GM23338 (cell line): ENCODE results near the gene LRSAM1. TPM values are rescaled to one million over a fixed set of nuclear protein-coding genes. Genes with fewer than 3 reads are reported as not detected.

Experiments
- ATAC-seq: fragments of 200-7000 bp; cut with Tn5 transposase; 3 replicates; pipeline ENCODE4 v1.9.1; 2020
- DNase-seq: peaks from one replicate; pipeline ENCODE4 v3.0.0-alpha.2; 2015; ENCODE audit warnings: low spot score
- H2AFZ ChIP-seq: fragments of 200-600 bp; sonication (generic); 2 replicates; pipeline ENCODE4 v1.8.0; 2016; ENCODE audit warnings: antibody characterized with exemption, mild to moderate bottlenecking, moderate library complexity
- H3F3A ChIP-seq: fragments of 200-600 bp; sonication (generic); replicated peaks from 2 replicates; pipeline ENCODE4 v1.8.0; 2017; ENCODE audit warnings: antibody characterized with exemption, mixed run types, low read depth
- H3K27ac ChIP-seq: fragments of 200-600 bp; sonication (generic); 2 replicates; pipeline ENCODE4 v1.6.1; 2016; ENCODE audit warnings: low read depth
- H3K27me3 ChIP-seq: fragments of 200-600 bp; sonication (generic); 2 replicates; pipeline ENCODE4 v1.8.0; 2016; ENCODE audit warnings: mild to moderate bottlenecking, mixed run types, moderate library complexity; ENCODE audit not compliant: insufficient read depth
- H3K36me3 ChIP-seq: fragments of 200-600 bp; sonication (generic); 2 replicates; pipeline ENCODE4 v1.8.0; 2016; ENCODE audit warnings: mild to moderate bottlenecking; ENCODE audit not compliant: insufficient read depth
- H3K4me1 ChIP-seq: fragments of 200-600 bp; sonication (generic); 2 replicates; pipeline ENCODE4 v1.8.0; 2016; ENCODE audit warnings: mild to moderate bottlenecking, moderate library complexity; ENCODE audit not compliant: insufficient read depth
- H3K4me2 ChIP-seq: fragments of 200-600 bp; sonication (generic); 2 replicates; pipeline ENCODE4 v1.7.1; 2017; ENCODE audit warnings: mixed run types
- H3K4me3 ChIP-seq: fragments of 200-600 bp; sonication (generic); 2 replicates; pipeline ENCODE4 v1.6.1; 2016; ENCODE audit warnings: mixed run types
- H3K79me2 ChIP-seq: fragments of 200-600 bp; sonication (generic); replicated peaks from 2 replicates; pipeline ENCODE4 v1.8.0; 2017; ENCODE audit warnings: mild to moderate bottlenecking; ENCODE audit not compliant: insufficient read depth
- H3K9me2 ChIP-seq: fragments of 200-600 bp; sonication (generic); 2 replicates; pipeline ENCODE4 v1.8.0; 2017; ENCODE audit not compliant: insufficient read depth
- H4K20me1 ChIP-seq: fragments of 200-600 bp; sonication (generic); replicated peaks from 2 replicates; pipeline ENCODE4 v1.8.0; 2017; ENCODE audit warnings: mild to moderate bottlenecking; ENCODE audit not compliant: insufficient read depth
- H3K27ac Mint-ChIP-seq: 2 replicates; pipeline ENCODE4 v1.8.0; 2020; ENCODE audit warnings: inconsistent platforms, mild to moderate bottlenecking, moderate library complexity, mixed read lengths
- H3K27me3 Mint-ChIP-seq: 3 replicates; pipeline ENCODE4 v1.8.0; 2022; ENCODE audit warnings: low read depth, mild to moderate bottlenecking, moderate library complexity, mixed read lengths, inconsistent platforms; ENCODE audit not compliant: insufficient read depth, poor library complexity
- H3K36me3 Mint-ChIP-seq: 3 replicates; pipeline ENCODE4 v1.8.0; 2021; ENCODE audit warnings: low read depth, mild to moderate bottlenecking, inconsistent platforms, moderate library complexity, mixed read lengths
- H3K4me1 Mint-ChIP-seq: 3 replicates; pipeline ENCODE4 v1.8.0; 2020; ENCODE audit warnings: mild to moderate bottlenecking, inconsistent platforms, mixed read lengths
- H3K4me3 Mint-ChIP-seq: 3 replicates; pipeline ENCODE4 v1.8.0; 2021; ENCODE audit warnings: moderate library complexity, mild to moderate bottlenecking, inconsistent platforms, mixed read lengths
- H3K9me3 Mint-ChIP-seq: 3 replicates; pipeline ENCODE4 v1.8.0; 2020; ENCODE audit warnings: moderate library complexity, mild to moderate bottlenecking, inconsistent platforms, mixed read lengths
- CREB1 ChIP-seq: fragments of 250-450 bp; sonication (Bioruptor Pico); IDR thresholded peaks from 2 replicates; pipeline ENCODE4 v1.5.0; 2020; ENCODE audit warnings: low read depth, mild to moderate bottlenecking, moderate library complexity
- EZH2 ChIP-seq: fragments of 200-600 bp; sonication (generic); IDR thresholded peaks from one replicate; pipeline ENCODE4 v1.8.0; 2017; ENCODE audit warnings: antibody characterized with exemption, mild to moderate bottlenecking, low read depth; ENCODE audit not compliant: unreplicated experiment
- EZH2phosphoT487 ChIP-seq: fragments of 200-600 bp; sonication (generic); IDR thresholded peaks from one replicate; pipeline ENCODE4 v1.8.1; 2018; ENCODE audit warnings: antibody characterized with exemption; ENCODE audit not compliant: unreplicated experiment
- JUNB ChIP-seq: IDR thresholded peaks from one replicate; pipeline ENCODE4 v1.6.1; 2016; ENCODE audit warnings: antibody characterized with exemption; ENCODE audit not compliant: unreplicated experiment
- NANOG ChIP-seq: IDR thresholded peaks from 2 replicates; pipeline ENCODE4 v1.6.1; 2016; ENCODE audit warnings: antibody characterized with exemption, borderline replicate concordance
- POLR2AphosphoS5 ChIP-seq: IDR thresholded peaks from 2 replicates; pipeline ENCODE4 v1.6.1; 2016; ENCODE audit warnings: antibody characterized with exemption, low read depth
- STAT1 ChIP-seq: IDR thresholded peaks from one replicate; pipeline ENCODE4 v1.6.1; 2016; ENCODE audit warnings: antibody characterized with exemption; ENCODE audit not compliant: unreplicated experiment
- ZNF114 ChIP-seq: fragments of 250-450 bp; sonication (Bioruptor Pico); IDR thresholded peaks from 2 replicates; pipeline ENCODE4 v1.5.0; 2020; ENCODE audit warnings: mild to moderate bottlenecking, moderate library complexity
- ZNF331 ChIP-seq: fragments of 250-450 bp; sonication (Bioruptor Pico); IDR thresholded peaks from 2 replicates; pipeline ENCODE4 v1.5.0; 2020; ENCODE audit warnings: low read depth, mild to moderate bottlenecking, moderate library complexity
- polyA plus RNA-seq: library from polyadenylated mRNA; unstranded; fragments of >200 nt; fragmentation: Nextera tagmentation; extraction: Ambion mirVana; gene quantifications from 2 replicates; pipeline ENCODE4 v1.2.1, GENCODE V29; 2016
- total RNA-seq: library from RNA; depleted of rRNA; stranded (reverse); fragments of >200 nt; shearing (Covaris generic); gene quantifications from 2 replicates; pipeline ENCODE4 v1.2.3, GENCODE V29; 2014
- TF ChIP-seq, protein P1 (sequence below): IDR thresholded peaks from 2 replicates; pipeline ENCODE4 v1.6.1; 2016; ENCODE audit warnings: antibody characterized with exemption
- TF ChIP-seq, protein P2 (sequence below): fragments of 250-450 bp; sonication (Bioruptor Pico); IDR thresholded peaks from 2 replicates; pipeline ENCODE4 v1.5.0; 2020; ENCODE audit warnings: mild to moderate bottlenecking, moderate library complexity
- TF ChIP-seq, protein P3 (sequence below): IDR thresholded peaks from one replicate; pipeline ENCODE4 v1.6.1; 2018; ENCODE audit warnings: antibody characterized with exemption; ENCODE audit not compliant: unreplicated experiment
- TF ChIP-seq, protein P4 (sequence below), 2 experiments: fragments of 200-600 bp in 1 of 2; sonication (generic) in 1 of 2; conservative IDR thresholded peaks; 2 replicates each; pipeline versions ENCODE4 v1.5.1 to v1.6.1; 2016 to 2017; ENCODE audit warnings: antibody characterized with exemption in 2 of 2, low read depth in 2 of 2, mild to moderate bottlenecking in 2 of 2, moderate library complexity in 1 of 2

The LRSAM1 gene
- total and polyA plus RNA-seq, 2 experiments from 2014 or later, result 12.8 to 21.9 TPM

DNA sequence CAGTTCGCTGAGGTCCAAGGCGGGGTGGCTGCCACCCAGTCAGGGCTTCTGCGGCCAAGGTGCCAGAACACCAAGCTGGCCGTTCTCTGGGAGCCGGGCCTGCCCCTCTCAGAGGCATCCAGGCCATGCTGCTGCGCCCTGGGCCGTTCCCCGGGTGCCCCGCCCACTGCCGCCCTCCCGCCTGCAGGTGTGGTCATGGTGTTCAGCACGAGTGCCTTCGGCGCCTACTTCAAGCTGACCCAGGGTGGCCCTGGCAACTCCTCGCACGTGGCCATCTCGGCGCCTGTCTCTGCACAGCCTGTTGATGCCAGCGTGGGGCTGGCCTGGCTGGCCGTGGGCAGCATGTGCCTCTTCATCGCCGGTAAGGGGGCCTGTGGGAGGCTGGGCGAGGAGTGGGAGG is 46.7 kb upstream of the LRSAM1 start:
- Histone ChIP-seq H3K27ac (no peak overlapping the region), H3K9me2 (no peaks in the 10 kb centered on the region), H3K27me3 (no peaks in the 10 kb centered on the region), H3K4me3 (no peak overlapping the region), H3K4me1 (no peaks in the 10 kb centered on the region), H3K79me2 (peaks cover 2% of the 10 kb centered on the region; the same call in 1 of the 2 replicates), H4K20me1 (no peaks in the 10 kb centered on the region), H3K4me2 (no peak overlapping the region), H2AFZ (no peak overlapping the region), H3K36me3 (no peaks in the 10 kb centered on the region; the same call in 1 of the 2 replicates), H3F3A (no peaks in the 10 kb centered on the region)
- Mint-ChIP-seq H3K4me3 (no peak overlapping the region), H3K36me3 (peaks cover 8% of the 10 kb centered on the region), H3K27me3 (peaks cover 8% of the 10 kb centered on the region), H3K4me1 (peaks cover 3% of the 10 kb centered on the region; the same call in 2 of the 3 replicates), H3K9me3 (no peaks in the 10 kb centered on the region), H3K27ac (no peak overlapping the region)
- ATAC-seq, result no peak
- DNase-seq, result no peak
- TF ChIP-seq NANOG (no peak), ZNF114 (no peak), EZH2phosphoT487 (no peak), ZNF331 (CRISPR knock-in tag) (no peak), CREB1 (CRISPR knock-in tag) (no peak), JUNB (no peak), STAT1 (no peak), EZH2 (no peak), POLR2AphosphoS5 (no peak)
- TF ChIP-seq, protein P1, sequence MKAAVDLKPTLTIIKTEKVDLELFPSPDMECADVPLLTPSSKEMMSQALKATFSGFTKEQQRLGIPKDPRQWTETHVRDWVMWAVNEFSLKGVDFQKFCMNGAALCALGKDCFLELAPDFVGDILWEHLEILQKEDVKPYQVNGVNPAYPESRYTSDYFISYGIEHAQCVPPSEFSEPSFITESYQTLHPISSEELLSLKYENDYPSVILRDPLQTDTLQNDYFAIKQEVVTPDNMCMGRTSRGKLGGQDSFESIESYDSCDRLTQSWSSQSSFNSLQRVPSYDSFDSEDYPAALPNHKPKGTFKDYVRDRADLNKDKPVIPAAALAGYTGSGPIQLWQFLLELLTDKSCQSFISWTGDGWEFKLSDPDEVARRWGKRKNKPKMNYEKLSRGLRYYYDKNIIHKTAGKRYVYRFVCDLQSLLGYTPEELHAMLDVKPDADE, result no peak
- TF ChIP-seq, protein P2, sequence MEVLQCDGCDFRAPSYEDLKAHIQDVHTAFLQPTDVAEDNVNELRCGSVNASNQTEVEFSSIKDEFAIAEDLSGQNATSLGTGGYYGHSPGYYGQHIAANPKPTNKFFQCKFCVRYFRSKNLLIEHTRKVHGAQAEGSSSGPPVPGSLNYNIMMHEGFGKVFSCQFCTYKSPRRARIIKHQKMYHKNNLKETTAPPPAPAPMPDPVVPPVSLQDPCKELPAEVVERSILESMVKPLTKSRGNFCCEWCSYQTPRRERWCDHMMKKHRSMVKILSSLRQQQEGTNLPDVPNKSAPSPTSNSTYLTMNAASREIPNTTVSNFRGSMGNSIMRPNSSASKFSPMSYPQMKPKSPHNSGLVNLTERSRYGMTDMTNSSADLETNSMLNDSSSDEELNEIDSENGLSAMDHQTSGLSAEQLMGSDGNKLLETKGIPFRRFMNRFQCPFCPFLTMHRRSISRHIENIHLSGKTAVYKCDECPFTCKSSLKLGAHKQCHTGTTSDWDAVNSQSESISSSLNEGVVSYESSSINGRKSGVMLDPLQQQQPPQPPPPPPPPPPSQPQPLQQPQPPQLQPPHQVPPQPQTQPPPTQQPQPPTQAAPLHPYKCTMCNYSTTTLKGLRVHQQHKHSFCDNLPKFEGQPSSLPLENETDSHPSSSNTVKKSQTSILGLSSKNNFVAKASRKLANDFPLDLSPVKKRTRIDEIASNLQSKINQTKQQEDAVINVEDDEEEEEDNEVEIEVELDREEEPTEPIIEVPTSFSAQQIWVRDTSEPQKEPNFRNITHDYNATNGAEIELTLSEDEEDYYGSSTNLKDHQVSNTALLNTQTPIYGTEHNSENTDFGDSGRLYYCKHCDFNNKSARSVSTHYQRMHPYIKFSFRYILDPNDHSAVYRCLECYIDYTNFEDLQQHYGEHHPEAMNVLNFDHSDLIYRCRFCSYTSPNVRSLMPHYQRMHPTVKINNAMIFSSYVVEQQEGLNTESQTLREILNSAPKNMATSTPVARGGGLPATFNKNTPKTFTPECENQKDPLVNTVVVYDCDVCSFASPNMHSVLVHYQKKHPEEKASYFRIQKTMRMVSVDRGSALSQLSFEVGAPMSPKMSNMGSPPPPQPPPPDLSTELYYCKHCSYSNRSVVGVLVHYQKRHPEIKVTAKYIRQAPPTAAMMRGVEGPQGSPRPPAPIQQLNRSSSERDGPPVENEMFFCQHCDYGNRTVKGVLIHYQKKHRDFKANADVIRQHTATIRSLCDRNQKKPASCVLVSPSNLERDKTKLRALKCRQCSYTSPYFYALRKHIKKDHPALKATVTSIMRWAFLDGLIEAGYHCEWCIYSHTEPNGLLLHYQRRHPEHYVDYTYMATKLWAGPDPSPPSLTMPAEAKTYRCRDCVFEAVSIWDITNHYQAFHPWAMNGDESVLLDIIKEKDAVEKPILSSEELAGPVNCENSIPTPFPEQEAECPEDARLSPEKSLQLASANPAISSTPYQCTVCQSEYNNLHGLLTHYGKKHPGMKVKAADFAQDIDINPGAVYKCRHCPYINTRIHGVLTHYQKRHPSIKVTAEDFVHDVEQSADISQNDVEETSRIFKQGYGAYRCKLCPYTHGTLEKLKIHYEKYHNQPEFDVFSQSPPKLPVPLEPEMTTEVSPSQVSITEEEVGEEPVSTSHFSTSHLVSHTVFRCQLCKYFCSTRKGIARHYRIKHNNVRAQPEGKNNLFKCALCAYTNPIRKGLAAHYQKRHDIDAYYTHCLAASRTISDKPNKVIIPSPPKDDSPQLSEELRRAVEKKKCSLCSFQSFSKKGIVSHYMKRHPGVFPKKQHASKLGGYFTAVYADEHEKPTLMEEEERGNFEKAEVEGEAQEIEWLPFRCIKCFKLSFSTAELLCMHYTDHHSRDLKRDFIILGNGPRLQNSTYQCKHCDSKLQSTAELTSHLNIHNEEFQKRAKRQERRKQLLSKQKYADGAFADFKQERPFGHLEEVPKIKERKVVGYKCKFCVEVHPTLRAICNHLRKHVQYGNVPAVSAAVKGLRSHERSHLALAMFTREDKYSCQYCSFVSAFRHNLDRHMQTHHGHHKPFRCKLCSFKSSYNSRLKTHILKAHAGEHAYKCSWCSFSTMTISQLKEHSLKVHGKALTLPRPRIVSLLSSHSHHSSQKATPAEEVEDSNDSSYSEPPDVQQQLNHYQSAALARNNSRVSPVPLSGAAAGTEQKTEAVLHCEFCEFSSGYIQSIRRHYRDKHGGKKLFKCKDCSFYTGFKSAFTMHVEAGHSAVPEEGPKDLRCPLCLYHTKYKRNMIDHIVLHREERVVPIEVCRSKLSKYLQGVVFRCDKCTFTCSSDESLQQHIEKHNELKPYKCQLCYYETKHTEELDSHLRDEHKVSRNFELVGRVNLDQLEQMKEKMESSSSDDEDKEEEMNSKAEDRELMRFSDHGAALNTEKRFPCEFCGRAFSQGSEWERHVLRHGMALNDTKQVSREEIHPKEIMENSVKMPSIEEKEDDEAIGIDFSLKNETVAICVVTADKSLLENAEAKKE (CRISPR knock-in tag), result no peak
- TF ChIP-seq, protein P3, sequence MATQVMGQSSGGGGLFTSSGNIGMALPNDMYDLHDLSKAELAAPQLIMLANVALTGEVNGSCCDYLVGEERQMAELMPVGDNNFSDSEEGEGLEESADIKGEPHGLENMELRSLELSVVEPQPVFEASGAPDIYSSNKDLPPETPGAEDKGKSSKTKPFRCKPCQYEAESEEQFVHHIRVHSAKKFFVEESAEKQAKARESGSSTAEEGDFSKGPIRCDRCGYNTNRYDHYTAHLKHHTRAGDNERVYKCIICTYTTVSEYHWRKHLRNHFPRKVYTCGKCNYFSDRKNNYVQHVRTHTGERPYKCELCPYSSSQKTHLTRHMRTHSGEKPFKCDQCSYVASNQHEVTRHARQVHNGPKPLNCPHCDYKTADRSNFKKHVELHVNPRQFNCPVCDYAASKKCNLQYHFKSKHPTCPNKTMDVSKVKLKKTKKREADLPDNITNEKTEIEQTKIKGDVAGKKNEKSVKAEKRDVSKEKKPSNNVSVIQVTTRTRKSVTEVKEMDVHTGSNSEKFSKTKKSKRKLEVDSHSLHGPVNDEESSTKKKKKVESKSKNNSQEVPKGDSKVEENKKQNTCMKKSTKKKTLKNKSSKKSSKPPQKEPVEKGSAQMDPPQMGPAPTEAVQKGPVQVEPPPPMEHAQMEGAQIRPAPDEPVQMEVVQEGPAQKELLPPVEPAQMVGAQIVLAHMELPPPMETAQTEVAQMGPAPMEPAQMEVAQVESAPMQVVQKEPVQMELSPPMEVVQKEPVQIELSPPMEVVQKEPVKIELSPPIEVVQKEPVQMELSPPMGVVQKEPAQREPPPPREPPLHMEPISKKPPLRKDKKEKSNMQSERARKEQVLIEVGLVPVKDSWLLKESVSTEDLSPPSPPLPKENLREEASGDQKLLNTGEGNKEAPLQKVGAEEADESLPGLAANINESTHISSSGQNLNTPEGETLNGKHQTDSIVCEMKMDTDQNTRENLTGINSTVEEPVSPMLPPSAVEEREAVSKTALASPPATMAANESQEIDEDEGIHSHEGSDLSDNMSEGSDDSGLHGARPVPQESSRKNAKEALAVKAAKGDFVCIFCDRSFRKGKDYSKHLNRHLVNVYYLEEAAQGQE, result no peak
- TF ChIP-seq, protein P4, sequence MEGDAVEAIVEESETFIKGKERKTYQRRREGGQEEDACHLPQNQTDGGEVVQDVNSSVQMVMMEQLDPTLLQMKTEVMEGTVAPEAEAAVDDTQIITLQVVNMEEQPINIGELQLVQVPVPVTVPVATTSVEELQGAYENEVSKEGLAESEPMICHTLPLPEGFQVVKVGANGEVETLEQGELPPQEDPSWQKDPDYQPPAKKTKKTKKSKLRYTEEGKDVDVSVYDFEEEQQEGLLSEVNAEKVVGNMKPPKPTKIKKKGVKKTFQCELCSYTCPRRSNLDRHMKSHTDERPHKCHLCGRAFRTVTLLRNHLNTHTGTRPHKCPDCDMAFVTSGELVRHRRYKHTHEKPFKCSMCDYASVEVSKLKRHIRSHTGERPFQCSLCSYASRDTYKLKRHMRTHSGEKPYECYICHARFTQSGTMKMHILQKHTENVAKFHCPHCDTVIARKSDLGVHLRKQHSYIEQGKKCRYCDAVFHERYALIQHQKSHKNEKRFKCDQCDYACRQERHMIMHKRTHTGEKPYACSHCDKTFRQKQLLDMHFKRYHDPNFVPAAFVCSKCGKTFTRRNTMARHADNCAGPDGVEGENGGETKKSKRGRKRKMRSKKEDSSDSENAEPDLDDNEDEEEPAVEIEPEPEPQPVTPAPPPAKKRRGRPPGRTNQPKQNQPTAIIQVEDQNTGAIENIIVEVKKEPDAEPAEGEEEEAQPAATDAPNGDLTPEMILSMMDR (conservative IDR thresholded peaks at IDR 0.05; ENCODE audit: low read depth in 2 of 2), result no peak
